Left ventricle myocardium inferior (tissue), 1 donor: Measurements from ENCODE around the gene CACTIN. TPM values are rescaled to one million over a fixed set of nuclear protein-coding genes. Genes with fewer than 3 reads are reported as not detected.

Experiments
- DNase-seq: peaks from one replicate; pipeline ENCODE4 v3.0.0-alpha.2; 2020
- H3K27ac ChIP-seq: fragments of 200-600 bp; replicated peaks from 2 replicates; pipeline ENCODE4 v1.8.0; 2021
- H3K27me3 ChIP-seq: fragments of 200-600 bp; 2 replicates; pipeline ENCODE4 v1.8.0; 2021; ENCODE audit warnings: low read depth
- H3K36me3 ChIP-seq: fragments of 200-600 bp; 2 replicates; pipeline ENCODE4 v1.8.0; 2021
- H3K4me1 ChIP-seq: fragments of 200-600 bp; 2 replicates; pipeline ENCODE4 v1.8.0; 2021
- H3K4me3 ChIP-seq: fragments of 200-600 bp; 2 replicates; pipeline ENCODE4 v1.8.0; 2021; ENCODE audit warnings: mild to moderate bottlenecking, moderate library complexity
- H3K9me3 ChIP-seq: fragments of 200-600 bp; replicated peaks from 2 replicates; pipeline ENCODE4 v1.8.0; 2021
- intact Hi-C: fragments of 100-400 bp; cut with micrococcal nuclease; formaldehyde crosslinking; loops from one replicate; pipeline ENCODE4 v1.11.0; 2022
- total RNA-seq: library from RNA; stranded (reverse); fragmentation: NEBNext Ultra II Directional; extraction: Animal tissue kit (Norgen Biotek cat#: 25700); gene quantifications from one replicate; pipeline ENCODE4 v1.2.1, GENCODE V29; 2021
- TF ChIP-seq, protein P1 (sequence below): fragments of 200-600 bp; IDR thresholded peaks from 2 replicates; pipeline ENCODE4 v1.8.0; 2021; ENCODE audit warnings: antibody characterized with exemption, mild to moderate bottlenecking, borderline replicate concordance
- donor health status: DM: no; HTN: yes; CAD: no; lungs with severe emphysema.

The CACTIN gene
- total RNA-seq, 1 donor from 2014 or later = 14.5 TPM

DNA sequence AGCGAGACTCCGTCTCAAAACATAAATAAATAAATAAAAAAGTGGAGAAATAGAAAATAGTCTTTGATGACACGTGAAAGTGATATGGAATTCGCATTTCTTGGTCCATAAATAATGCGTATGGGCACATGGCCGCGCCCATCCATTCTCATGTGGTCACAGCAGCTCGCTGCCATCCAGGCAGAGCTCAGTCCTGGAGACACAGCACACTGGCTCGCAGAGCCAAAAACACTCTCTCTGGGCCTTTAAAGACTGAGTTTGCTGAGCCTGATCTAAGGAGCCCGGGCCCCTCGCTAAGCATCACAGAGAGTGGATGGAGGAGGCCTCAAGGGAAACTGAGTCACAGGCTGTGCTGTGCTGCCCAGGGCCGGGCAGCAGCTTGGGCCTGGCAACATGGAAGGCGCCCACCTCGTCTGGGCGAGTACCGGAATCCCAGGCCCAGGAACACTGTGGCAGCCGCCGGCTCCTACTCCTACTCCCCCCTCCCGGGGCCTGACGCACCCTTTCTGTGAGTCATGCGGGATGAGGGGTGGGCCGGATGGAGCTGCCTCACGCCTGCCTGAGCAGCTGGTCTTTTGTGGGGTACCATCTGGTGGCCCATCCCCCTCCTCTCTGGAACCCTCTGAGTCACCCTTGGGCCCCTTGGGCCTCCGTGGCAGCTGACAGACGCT lies 28.9 kb upstream of the CACTIN start:
- TF ChIP-seq, protein P1, sequence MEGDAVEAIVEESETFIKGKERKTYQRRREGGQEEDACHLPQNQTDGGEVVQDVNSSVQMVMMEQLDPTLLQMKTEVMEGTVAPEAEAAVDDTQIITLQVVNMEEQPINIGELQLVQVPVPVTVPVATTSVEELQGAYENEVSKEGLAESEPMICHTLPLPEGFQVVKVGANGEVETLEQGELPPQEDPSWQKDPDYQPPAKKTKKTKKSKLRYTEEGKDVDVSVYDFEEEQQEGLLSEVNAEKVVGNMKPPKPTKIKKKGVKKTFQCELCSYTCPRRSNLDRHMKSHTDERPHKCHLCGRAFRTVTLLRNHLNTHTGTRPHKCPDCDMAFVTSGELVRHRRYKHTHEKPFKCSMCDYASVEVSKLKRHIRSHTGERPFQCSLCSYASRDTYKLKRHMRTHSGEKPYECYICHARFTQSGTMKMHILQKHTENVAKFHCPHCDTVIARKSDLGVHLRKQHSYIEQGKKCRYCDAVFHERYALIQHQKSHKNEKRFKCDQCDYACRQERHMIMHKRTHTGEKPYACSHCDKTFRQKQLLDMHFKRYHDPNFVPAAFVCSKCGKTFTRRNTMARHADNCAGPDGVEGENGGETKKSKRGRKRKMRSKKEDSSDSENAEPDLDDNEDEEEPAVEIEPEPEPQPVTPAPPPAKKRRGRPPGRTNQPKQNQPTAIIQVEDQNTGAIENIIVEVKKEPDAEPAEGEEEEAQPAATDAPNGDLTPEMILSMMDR = no peak
- DNase-seq = no peak
- H3K27ac ChIP-seq = no peak overlapping the region
- peaks cover under 1% of the 10 kb centered on the region for H3K4me1 ChIP-seq
- no peak overlapping the region for H3K4me3 ChIP-seq
- no peaks in the 10 kb centered on the region for H3K9me3 ChIP-seq
- intact Hi-C loops = no loop called here
- peaks cover 89% of the 10 kb centered on the region for H3K36me3 ChIP-seq
- H3K27me3 ChIP-seq = no peaks in the 10 kb centered on the region

DNA sequence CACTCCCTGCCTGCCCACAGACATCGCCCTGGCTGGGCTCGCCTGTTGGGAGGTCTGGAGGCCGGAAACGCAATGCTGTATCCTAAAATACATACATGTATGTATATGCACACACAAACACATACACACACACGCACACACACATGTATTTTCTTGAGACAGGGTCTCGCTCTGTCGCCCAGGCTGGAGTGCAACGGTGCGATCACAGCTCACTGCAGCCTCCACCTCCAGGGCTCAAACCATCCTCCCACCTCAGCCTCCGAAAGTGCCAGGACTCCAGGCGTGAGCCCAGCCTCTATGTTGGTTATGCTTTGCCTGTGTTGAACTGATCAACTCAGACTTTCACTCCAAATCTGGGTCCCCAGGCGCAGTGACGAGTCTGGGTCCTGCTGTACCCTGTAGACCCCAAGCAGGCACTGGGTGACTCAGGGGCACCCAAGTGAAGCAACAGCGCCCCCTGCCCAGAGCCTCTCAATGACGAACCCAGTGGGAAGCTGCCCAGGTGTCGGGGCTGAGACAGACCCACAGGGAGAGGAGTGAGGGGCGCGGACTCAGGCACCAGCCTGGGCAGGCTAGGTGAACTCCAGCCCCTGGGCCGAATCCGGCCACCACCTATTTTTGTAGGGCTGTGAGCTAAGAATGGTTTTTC lies 27.4 kb upstream of the CACTIN start:
- Histone ChIP-seq H3K9me3 (no peaks in the 10 kb centered on the region), H3K27me3 (no peaks in the 10 kb centered on the region), H3K4me1 (no peaks in the 10 kb centered on the region), H3K4me3 (no peak overlapping the region), H3K36me3 (peaks cover 84% of the 10 kb centered on the region), H3K27ac (no peak overlapping the region)
- intact Hi-C loops = no loop called here
- TF ChIP-seq, protein P1 = no peak
- DNase-seq = no peak

DNA sequence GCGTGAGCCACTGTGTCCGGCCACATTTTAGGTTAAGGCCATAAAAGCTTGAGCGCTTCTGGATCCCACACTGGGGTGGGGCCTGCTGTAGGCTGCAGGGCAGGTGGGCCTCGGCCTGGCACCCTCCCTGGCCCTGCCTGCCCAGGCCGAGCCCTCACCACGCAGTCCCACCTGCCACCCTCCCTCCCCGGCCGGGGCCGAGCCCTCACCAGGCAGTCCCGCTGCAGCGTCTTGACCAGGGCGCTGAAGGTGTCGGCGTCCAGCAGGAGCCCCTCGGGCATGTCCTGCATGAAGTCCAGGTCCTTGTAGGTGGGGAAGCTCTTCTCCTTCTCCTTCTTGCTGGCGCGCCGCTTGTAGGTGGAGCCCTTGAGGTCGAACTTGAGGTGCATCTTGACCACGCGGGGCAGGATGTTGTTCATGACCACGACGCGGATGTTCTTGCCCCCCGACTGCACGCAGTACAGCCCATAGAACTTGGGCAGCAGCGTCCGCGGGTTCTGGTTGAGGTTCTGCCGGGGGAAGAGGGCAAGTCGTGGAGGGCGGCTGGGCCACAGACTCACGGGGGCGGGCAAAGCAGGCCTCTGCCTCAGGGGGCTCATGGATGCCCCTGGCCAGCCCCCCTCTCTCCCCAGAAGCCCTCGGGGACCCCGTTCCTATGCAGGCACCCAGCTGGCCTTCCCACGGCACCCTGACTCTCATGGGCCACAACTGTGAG lies 26.6 kb upstream of the CACTIN start:
- peaks cover 84% of the 10 kb centered on the region for H3K36me3 ChIP-seq
- H3K9me3 ChIP-seq = no peaks in the 10 kb centered on the region

GRCh38 chr19:3652422-3652821 lies 25.8 kb upstream of the CACTIN start:
- no peaks in the 10 kb centered on the region for H3K4me1 ChIP-seq
- H3K27me3 ChIP-seq = no peaks in the 10 kb centered on the region
- no peak overlapping the region for H3K27ac ChIP-seq
- DNase-seq = no peak
- no peaks in the 10 kb centered on the region for H3K9me3 ChIP-seq
- H3K36me3 ChIP-seq = peaks cover 87% of the 10 kb centered on the region
- no peak overlapping the region for H3K4me3 ChIP-seq
- TF ChIP-seq, protein P1 = no peak
- intact Hi-C loops = no loop called here

More for the DNA sequence above, 26.6 kb upstream of the CACTIN start:
- Histone ChIP-seq H3K27ac (no peak overlapping the region), H3K4me1 (no peaks in the 10 kb centered on the region), H3K4me3 (no peak overlapping the region), H3K27me3 (no peaks in the 10 kb centered on the region)
- TF ChIP-seq, protein P1 = no peak
- DNase-seq = no peak
- intact Hi-C loops = no loop called here

- no peak overlapping the region for H3K27ac ChIP-seq
- H3K9me3 ChIP-seq = no peaks in the 10 kb centered on the region
- H3K27me3 ChIP-seq = no peaks in the 10 kb centered on the region
- intact Hi-C loops = no loop called here
- H3K4me3 ChIP-seq = no peak overlapping the region
- peaks cover 83% of the 10 kb centered on the region for H3K36me3 ChIP-seq
- DNase-seq = no peak
- TF ChIP-seq, protein P1 = no peak
- no peaks in the 10 kb centered on the region for H3K4me1 ChIP-seq
Measured at GRCh38 chr19:3651684-3652083, 25.1 kb upstream of the CACTIN start.
